HG03432 (cell line): ENCODE data around the gene PARP15.
A peak's percentile ranks its signal among the peaks of the same experiment; 100 is the strongest.
"Not testable (repeated sequence)": the region's sequence is repeated elsewhere in the genome, so short reads cannot be mapped to it uniquely, and the experiment has no call there.

Source experiments
- ATAC-seq: cut with Tn5 transposase; IDR thresholded peaks from one replicate; pipeline ENCODE4 v1.9.1; 2021; ENCODE audit warnings: mild to moderate bottlenecking, moderate library complexity; ENCODE audit not compliant: unreplicated experiment

Gene PARP15

DNA sequence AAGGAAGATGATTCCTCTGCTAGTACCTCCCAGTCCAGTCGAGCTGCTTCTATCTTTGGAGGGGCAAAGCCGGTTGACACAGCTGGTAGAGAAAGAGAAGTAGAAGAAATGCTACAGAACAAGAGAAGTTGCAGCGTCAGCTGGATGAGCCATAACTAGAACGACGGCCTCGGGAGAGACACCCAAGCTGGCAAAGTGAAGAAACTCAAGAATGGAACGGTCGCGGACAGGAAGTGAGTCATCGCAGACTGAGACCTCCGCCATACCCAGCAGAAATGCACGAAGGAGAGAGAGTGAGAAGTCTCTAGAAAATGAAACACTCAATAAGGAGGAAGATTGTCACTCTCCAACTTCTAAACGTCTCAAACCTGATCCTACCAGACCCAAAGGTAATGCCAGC, 84.2 kb downstream of the PARP15 start:
- ATAC-seq = no peak

DNA sequence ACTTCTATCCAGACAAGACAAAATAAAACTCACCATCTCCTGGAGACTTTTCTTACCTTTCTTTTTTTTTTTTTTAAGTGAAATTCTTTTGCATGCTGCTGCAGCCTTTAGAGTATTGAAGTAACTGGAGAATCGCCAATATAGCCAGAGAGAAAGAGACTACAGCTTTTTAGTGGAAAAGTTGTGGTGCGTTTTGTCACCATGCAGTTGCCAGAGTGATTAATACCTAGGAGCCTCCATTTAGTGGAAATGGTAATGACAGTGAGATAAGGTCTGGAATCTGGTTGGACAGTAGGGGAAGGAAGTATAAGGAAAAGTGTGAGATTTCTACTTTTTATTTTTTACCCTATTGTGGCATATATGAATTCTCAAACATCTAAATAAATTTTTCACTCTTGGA, 85.1 kb downstream of the PARP15 start:
- no peak for ATAC-seq

DNA sequence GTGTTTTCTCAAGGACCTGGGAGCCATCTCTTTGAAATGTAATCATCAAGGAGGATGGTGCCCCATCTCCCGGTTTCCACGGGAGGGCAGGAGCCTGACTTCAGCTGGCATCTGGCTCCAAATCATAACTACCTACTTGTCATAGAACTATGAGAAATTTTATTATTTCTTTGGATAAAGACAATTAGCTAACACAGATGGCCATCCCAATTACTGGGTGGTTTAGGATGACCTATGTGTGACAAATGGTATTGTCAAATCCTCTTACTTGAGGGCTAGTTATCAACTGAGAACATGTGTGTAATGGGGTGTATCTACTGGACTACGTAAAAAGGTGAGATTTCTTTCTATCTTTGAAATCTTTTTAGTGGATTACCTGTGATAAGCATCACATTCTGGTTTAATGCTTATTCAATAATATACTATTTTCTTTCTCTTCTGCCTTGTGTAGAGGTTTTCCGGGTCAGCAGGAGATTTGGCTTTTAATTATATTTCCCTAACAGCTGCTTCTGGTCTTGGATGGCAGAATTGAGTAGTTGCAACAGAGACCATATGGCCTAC, 87.9 kb downstream of the PARP15 start:
- ATAC-seq = no peak

DNA sequence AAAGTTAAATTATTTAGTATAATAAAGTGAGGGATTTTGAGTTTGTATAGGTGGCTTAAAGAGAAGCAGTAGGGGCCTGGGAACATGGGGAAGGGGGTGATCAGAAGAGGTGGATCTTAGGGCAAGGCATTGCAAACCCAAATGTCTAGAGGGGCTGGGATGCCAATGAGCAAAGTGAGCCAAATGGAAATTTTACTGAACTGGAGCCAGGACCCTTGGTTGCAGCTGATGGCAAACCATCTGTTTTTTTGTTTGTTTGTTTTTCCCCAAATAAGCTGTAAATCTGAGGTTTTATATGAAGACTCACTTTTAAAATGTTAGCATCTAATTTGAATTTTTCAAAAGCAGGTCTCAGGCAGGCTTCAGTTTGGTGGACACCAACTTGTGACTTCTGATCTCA, 88.4 kb downstream of the PARP15 start:
- no peak for ATAC-seq

DNA sequence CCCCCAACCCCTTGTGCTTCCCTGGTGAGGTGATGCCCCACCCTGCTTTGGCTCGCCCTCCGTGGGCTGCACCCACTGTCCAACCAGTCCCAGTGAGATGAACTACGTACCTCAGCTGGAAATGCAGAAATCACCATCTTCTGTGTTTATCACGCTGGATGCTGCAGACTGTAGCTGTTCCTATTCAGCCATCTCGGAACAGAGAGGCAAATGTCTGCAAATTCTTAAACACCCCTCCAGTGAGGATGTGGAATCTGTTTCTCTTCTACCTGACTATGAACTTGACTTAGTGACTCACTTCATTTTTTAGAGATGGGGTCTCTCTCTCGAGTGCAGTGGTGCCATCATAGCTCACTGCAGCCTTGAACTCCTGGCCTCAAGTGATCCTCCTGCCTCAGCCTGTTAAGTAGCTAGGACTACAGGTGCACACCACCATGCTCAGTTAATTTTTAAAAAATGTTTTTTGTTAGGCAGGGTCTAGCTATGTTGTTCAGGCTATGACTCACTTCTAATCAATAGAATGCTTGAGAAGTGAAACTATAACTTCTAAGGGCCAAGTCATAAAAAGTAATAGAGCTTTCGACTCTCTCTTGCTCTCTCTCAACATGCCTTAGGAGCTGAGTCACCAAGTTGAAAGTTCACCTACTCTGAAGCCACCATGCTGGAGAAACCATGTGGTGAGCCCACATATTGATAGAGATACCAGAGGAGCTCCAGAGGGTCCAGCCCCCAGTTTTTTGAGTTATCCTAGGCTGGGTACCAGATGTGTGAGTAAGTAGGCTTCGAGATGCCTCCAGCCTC, 91.7 kb downstream of the PARP15 start:
- ATAC-seq = peak; percentile 73

DNA sequence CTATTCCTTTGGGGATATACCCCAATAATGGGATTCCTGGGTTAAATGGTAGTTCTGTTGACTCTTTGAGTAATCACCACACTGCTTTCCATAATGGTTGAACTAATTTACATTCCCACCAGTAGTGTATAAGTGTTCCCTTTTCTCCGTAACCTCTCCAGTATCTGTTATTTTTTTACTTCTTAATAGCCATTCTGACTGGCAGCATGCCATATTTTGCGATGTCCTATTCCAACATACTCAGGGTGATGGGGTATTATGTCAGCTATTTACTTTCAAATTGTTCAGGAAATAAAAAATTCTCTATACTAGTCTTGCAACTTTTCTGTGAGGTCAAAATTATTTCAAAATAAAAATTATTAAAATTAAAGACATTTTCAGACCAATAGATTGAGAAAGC, 94.1 kb downstream of the PARP15 start:
- ATAC-seq = no peak

DNA sequence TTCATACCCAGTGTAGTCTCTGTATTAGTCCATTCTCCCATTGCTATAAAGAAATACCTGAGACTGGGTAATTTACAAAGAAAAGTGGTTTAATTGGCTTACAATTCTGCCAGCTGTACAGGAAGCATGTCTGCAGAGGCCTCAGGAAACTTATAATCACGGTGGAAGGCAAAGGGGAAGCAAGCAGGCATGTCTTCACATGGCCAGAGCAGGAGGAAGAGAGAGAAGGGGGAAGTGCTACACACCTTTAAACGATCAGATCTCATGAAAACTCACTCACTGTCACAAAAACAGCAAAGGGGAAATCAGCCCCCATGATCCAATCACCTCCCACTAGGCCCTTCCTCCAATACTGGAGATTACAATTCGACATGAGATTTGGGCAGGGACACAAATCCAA, 96.9 kb downstream of the PARP15 start:
- no peak for ATAC-seq

DNA sequence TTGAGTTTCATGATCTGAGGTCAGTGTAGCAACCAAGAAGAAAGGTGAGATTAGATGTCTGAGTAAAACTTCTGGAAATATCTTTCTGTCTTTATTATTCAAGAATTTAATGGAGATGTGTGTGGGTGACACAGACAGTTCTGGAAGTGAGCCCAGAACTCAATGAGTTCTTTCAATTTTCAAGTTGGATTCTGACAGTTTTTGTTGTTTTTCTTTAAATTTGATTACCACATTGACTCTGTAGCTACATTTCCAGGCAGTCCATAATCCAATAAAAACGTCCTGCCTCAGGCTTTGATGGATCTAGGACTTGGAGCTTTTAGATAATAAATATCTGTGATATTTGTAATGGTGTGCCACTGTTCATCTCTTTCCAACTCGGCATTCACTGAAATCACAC, 99.3 kb downstream of the PARP15 start:
- no peak for ATAC-seq

DNA sequence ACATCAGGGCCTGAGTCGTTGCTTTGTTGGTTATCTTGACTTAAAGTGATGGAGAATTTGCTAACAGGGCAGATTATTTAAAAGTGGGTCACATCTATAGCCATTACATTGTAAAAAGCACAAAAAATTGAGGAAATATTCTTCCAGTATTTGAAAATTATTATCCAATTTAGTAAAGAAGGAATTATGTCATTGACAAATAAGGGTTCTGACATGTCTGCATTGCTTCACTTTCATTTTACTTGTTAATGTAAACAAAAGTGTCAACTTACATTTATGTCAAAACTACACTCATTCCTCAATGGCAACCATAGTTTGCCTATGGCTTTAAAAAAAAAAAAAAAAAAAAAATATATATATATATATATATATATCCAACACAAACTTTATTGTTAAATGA, 99.8 kb downstream of the PARP15 start:
- no peak for ATAC-seq

DNA sequence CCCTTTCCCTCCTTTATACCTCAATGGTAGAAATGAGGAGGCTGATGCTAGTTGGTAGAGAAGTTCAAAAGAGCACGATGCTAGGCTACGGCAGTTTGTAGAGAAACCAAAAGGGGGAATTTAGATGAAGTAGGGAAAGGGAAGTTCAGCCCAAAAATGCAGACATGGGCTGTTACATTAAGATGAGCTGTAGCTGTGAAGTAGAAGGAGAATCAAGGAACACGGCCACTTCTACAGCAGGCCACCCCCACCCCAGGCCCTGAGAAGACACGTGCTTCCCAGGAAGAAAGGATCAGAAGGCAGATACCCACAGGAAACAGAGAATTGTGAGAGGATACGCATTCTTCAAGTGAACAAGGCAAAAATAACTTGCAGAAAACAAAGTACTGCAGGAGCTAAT, 101.1 kb downstream of the PARP15 start:
- no peak for ATAC-seq

DNA sequence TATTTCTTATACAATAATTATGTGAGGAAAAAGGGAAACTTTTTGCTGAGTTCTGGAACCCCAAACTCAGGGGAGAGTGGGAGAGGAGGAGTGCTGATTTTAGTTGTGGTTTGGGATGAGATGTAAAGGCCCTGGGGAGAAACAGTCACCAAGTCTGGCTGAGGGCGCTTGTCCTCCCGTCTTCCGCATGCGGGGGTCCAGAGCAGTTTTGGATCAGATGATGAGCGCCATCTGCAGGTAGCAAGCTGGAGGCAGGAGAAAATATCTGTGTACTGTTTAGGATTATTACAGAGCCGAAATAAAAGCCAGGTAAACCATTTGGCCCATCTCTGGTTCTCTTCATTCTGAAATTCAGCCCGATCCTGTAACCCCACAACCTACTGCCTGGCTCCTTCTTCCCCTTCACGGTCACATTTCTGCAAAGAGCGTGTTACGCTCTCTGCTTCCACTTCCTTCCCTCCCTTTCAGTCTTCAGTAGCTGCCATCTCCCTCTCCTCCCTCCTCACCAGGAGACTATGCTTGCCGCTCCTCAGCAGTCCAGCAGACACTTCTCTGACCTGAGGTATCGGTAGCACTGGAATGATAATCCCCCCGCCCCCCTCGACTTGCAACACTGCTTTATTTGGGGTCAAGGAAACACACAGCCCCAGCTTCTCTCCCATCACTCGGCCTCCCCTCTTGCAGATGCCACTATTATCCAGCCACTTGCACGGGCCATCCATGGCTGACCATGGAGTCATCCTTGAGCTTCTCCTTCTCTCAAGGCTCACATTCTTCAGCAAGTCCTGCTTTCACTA, 101.8 kb downstream of the PARP15 start:
- peak; percentile 45 for ATAC-seq

DNA sequence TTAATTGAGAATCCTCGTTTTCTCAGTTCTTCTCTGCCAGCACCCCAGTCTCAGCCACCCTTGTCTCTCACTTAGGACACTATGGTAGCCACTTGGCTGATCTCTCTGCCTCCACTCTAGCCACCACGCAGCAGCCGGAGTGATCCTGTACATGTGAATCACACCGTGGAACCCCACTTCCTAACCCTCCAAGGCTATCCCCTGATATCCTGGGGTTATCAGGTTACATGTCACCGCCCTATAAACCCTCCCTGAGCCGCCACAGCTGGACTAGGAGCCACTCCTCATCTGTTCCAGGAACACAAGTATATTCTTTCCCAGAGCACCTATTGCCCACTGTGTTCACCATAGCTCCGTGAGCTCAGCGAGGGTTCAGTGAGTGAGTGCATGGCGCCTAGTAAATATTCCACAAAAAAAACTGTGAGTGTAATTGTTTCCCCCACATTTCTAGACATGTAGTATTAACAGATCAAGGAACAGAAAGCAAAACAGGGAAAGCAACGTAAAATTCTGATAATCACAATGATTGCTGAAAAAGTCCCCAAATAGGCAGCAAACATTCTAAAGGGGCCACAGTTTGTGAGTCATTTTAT, 102.5 kb downstream of the PARP15 start:
- peak; percentile 15 for ATAC-seq

DNA sequence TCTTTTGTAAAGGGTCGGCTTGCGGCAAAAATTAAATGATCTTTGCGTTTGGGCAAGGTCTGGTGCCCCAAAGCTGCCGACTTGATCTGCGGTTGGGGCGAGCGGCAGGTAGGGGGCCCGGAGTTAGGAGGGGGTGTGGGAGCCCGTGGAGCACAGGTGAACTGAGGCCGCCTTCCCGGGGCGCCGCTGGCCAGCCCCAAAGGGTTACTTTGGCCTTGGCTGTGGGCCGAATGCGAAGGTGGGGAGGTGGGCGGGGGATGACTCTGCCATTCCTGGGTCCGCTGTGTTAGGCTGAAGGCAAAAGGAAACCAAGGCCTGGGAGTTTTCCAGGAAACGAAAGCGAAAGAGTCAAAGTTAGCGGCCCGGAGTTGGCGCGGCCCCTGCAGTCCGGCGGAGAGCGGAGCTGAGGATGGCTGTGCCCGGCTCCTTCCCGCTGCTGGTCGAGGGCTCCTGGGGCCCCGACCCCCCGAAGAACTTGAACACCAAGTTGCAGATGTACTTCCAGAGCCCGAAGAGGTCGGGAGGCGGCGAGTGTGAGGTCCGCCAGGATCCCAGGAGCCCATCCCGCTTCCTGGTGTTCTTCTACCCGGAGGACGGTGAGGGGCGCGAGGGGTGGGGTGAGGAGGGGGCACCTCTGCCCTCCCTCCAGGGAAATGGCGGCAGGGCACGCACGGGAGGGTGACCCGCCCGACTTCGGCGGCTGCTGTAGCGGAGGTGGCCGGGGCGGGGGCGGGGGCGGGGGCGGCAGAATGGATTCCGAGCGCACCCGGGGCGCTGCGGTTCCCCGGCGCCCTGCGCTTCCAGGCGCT, 103.2 kb downstream of the PARP15 start, which contains the start of gene PARP14:
Gene PARP14 (plus strand): TSS at position 365 of the 809 bp plus-strand sequence. CDS start 45 bp downstream, at position 410.
- ATAC-seq = peak; percentile 53

DNA sequence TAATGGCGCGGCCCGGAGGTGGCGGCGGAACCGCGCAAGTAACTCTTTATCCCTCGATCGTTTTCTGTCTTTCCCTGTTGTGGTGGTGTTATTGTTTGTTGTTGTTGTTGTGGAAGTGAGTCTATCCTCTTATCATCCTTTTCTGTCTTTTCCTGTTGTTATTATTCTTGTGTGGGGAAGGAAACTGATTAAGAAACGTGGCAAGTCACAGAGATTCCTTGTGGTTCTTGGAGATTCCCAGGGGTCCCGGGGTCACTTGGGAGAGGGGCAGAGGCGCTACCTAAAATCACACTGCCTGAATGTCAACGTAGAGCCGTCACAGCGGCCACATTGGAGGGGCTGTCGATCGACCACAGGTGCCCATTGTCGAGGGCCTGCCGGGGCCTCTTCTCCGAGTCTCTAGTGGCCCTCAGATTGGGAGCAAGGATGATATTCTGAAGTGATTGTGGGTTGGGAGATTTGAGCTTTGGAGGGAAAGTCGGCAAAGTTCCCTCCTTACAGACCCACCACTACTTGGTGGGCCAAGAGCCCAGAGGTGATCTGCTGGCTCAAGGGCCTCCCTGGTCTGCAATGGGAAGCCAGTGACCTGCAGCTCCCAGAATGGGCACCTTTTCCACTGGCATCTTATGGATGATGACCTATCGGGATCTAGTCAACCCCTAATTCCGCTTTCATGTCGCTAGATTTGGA, 104.0 kb downstream of the PARP15 start:
- no peak for ATAC-seq

DNA sequence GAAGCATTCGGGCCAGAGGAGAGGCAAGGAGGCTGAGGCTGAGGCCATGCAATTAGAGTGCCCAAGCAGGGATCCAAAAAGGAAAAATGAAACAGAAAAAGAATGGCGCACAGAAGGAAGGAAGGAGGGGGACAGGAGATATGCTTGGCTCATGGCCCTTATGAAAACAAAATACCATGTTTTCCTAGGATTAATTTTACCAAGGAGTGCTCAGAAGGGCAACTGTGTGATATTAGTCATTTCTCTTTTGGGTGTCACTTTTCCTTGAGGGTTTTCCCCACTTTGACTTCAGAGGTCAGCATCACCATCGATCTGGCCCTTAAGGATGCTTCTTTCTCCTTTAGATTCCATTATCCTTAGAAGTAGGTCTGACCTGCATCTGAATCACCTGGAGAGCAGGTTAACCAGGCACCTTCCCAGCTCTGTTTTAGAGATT, 104.5 kb downstream of the PARP15 start:
- ATAC-seq = no peak

DNA sequence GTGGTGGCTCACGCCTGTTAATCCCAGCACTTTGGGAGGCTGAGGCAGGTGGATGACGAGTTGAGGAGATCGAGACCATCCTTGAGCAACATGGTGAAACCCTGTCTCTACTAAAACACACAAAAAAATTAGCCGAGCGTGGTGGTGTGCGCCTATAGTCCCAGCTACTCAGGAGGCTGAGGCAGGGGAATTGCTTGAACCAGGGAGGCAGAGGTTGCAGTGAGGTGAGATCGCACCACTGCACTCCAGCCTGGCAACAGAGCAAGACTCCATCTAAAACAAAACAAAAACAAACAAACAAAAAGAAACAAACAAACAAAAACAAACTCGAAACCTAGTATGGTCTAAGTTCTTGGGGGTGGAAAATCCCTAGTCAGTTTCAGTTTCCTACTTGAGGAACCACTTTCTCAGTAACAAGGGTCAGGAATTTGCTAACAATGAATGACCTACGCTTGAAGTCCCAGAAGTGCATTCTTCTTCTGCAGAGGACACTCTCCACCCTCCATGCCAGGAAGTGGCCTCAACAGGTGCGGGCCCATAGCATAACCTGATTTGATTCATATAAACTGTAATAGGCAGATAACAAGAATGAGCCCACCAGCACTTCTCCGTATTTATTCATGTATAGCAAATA, 105.4 kb downstream of the PARP15 start:
- not testable (repeated sequence) for ATAC-seq

DNA sequence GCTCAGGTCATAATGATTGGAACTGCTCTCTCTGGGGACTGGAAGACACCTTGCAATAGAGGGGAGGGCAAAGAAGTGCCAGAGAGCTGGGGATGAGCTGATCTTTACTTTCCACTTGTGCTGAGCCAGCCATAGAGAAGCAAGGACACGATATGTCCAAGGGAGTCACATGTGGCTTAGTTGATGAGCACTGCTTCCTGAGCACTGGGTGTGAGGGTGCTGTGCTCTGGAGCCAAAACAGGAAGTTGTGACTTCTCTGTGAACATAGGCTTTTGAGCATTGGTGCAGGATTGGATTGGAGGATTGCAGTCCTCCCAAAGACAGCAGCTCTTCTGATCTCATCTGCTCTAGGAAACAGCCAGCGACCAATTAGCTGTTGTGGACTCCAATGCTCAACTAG, 109.8 kb downstream of the PARP15 start:
- ATAC-seq = no peak
